HL-60 (cell line): Measurements from ENCODE around the gene ANKRD2.

Source experiments
- POLR2AphosphoS5 ChIP-seq: IDR thresholded peaks from 2 replicates; pipeline ENCODE4 v1.6.1; 2012; ENCODE audit warnings: low read depth
- TF ChIP-seq, protein P1 (sequence below): IDR thresholded peaks from one replicate; pipeline ENCODE4 v1.5.1; 2011; ENCODE audit warnings: low read length, control low read depth, inconsistent platforms; ENCODE audit not compliant: insufficient read depth

DNA sequence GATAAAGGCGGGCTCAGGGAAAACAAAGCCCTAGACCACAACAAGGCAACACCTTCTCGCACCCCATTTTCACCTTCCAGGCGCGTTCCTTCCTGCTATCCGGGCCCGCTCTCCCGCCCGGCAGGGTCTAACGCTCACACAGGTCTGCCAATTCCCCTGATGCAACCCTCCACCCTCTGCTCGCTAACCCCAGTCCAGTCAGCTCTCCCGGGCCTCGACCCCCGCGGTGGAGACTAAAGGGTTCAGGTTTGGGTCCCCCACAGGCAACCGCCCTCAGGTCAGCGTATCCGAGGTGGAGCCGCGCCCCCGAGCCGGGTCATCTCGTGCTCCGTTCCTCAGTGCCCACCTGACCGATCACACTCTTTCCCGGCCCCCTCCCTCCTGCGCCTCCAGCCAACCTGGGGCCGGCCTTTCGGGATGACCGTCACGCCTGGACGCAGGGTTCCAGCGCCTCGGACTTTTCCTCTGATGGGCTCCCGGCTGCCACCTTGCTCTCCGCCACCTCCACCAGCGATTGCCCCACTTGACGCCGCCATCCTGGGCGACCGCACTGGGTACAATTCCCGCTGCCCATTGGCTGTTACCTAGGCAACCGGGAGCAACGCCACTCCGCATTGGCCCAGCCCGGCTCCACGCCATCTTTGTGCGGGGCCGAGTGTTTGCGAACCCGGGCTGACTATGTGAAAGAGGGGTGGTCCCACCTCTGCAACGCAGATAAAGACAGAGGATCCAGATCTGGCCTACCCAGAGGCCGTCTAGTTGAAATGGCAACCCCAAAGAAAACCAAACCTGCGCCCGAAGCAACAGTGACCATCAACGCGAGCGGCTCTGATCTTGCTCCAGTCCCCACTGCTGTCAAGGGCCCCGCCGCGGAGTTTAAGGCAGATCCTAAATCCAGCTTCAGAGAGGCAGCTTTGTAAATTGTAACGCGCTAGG, 60.6 kb downstream of the ANKRD2 start, which contains the start of gene MORN4:
- TF ChIP-seq, protein P1, sequence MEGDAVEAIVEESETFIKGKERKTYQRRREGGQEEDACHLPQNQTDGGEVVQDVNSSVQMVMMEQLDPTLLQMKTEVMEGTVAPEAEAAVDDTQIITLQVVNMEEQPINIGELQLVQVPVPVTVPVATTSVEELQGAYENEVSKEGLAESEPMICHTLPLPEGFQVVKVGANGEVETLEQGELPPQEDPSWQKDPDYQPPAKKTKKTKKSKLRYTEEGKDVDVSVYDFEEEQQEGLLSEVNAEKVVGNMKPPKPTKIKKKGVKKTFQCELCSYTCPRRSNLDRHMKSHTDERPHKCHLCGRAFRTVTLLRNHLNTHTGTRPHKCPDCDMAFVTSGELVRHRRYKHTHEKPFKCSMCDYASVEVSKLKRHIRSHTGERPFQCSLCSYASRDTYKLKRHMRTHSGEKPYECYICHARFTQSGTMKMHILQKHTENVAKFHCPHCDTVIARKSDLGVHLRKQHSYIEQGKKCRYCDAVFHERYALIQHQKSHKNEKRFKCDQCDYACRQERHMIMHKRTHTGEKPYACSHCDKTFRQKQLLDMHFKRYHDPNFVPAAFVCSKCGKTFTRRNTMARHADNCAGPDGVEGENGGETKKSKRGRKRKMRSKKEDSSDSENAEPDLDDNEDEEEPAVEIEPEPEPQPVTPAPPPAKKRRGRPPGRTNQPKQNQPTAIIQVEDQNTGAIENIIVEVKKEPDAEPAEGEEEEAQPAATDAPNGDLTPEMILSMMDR, result no peak
- no peak for TF ChIP-seq POLR2AphosphoS5
